Endothelial cell of umbilical vein (primary cell): ENCODE results near the gene AIF1L. TPM values are rescaled to one million over a fixed set of nuclear protein-coding genes. Genes with fewer than 3 reads are reported as not detected.

ENCODE experiments used
- BruUV-seq: library from RNA; stranded (reverse); fragments of 400-500 nt; replicated peaks from 2 replicates; lab custom pipeline; 2021; lab: Mats Ljungman, UMichigan
- CTCF ChIA-PET: fragments of 300-600, 350-600 bp; sonication (Branson Sonifier 250); formaldehyde crosslinking; loops from one replicate; lab custom pipeline; 2021; ENCODE audit warnings: antibody characterized with exemption, inconsistent platforms; lab: Charles Lee
- POLR2A ChIA-PET: fragments of 300-600, 350-600 bp; sonication (Branson Sonifier 250); formaldehyde crosslinking; loops from one replicate; lab custom pipeline; 2021; ENCODE audit warnings: antibody characterized with exemption, inconsistent platforms; lab: Charles Lee
- DNase-seq: peaks from one replicate; pipeline ENCODE4 v3.0.0-alpha.2; 2011; ENCODE audit warnings: low read depth, low spot score
- FAIRE-seq: peaks from 2 replicates; lab custom pipeline; 2011; peaks lifted over from hg19 to GRCh38; lab: Jason Lieb, UNC
- H2AFZ ChIP-seq: 2 replicates; pipeline ENCODE4 v1.6.0; 2012; ENCODE audit warnings: low read depth, low read length, control low read depth, inconsistent platforms
- H3K27ac ChIP-seq: 2 replicates; pipeline ENCODE4 v1.5.1; 2011; ENCODE audit warnings: low read depth, mild to moderate bottlenecking, control low read depth, low read length, moderate library complexity; ENCODE audit not compliant: insufficient read depth
- H3K27me3 ChIP-seq, 2 experiments: 2 replicates each; pipeline versions ENCODE4 v1.6.0 to v1.6.1; 2011; ENCODE audit warnings: low read length in 2 of 2, mixed read lengths in 1 of 2; ENCODE audit not compliant: control insufficient read depth in 2 of 2, insufficient read depth in 2 of 2
- H3K36me3 ChIP-seq, 2 experiments: 2 replicates in 1 of 2; 3 replicates in 1 of 2; pipeline ENCODE4 v1.5.1; 2011; ENCODE audit warnings: low read length in 2 of 2, mild to moderate bottlenecking in 1 of 2, moderate library complexity in 1 of 2; ENCODE audit not compliant: control insufficient read depth in 2 of 2, insufficient read depth in 2 of 2; ENCODE audit errors: extremely low read depth in 1 of 2
- H3K4me1 ChIP-seq: 3 replicates; pipeline ENCODE4 v1.5.1; 2011; ENCODE audit warnings: mild to moderate bottlenecking, low read length; ENCODE audit not compliant: control insufficient read depth, insufficient read depth; ENCODE audit errors: extremely low read depth
- H3K4me2 ChIP-seq: 2 replicates; pipeline ENCODE4 v1.6.1; 2011; ENCODE audit warnings: low read length, control low read depth, mixed read lengths; ENCODE audit not compliant: insufficient read depth
- H3K4me3 ChIP-seq, 3 experiments: fragments of 200-600 bp in 1 of 3; sonication (generic), shearing (Covaris generic) in 1 of 3; replicated peaks in 1 of 3; 2 replicates each; pipeline ENCODE4 v1.5.1; 2011 to 2016; ENCODE audit warnings: control low read depth in 3 of 3, low read length in 3 of 3, mild to moderate bottlenecking in 2 of 3, inconsistent platforms in 1 of 3, low read depth in 1 of 3, moderate library complexity in 1 of 3; ENCODE audit not compliant: insufficient read depth in 1 of 3
- H3K79me2 ChIP-seq: 2 replicates; pipeline ENCODE4 v1.6.0; 2012; ENCODE audit warnings: low read length, inconsistent platforms; ENCODE audit not compliant: control insufficient read depth, insufficient read depth
- H3K9ac ChIP-seq: replicated peaks from 2 replicates; pipeline ENCODE3; 2011; ENCODE audit warnings: low read length, control low read depth; ENCODE audit not compliant: insufficient read depth; ENCODE audit errors: extremely low read depth
- H3K9me1 ChIP-seq: replicated peaks from 3 replicates; pipeline ENCODE4 v1.6.0; 2011; ENCODE audit warnings: mild to moderate bottlenecking, low read length; ENCODE audit not compliant: control insufficient read depth, insufficient read depth; ENCODE audit errors: extremely low read depth
- H3K9me3 ChIP-seq: replicated peaks from 2 replicates; pipeline ENCODE4 v1.5.1; 2012; ENCODE audit warnings: low read length, inconsistent platforms; ENCODE audit not compliant: control insufficient read depth, insufficient read depth
- H4K20me1 ChIP-seq: replicated peaks from 2 replicates; pipeline ENCODE3; 2011; ENCODE audit warnings: mild to moderate bottlenecking, low read length; ENCODE audit not compliant: control insufficient read depth, insufficient read depth; ENCODE audit errors: extremely low read depth
- EZH2 ChIP-seq: IDR thresholded peaks from 2 replicates; pipeline ENCODE4 v1.6.1; 2012; ENCODE audit warnings: borderline replicate concordance, low read depth, mild to moderate bottlenecking, moderate library complexity, low read length, inconsistent platforms; ENCODE audit not compliant: severe bottlenecking
- FOS ChIP-seq: IDR thresholded peaks from 2 replicates; pipeline ENCODE4 v1.6.1; 2011; ENCODE audit warnings: mild to moderate bottlenecking, low read length, moderate library complexity, borderline replicate concordance; ENCODE audit not compliant: insufficient read depth
- GATA2 ChIP-seq: IDR thresholded peaks from 2 replicates; pipeline ENCODE4 v1.7.0; 2011; ENCODE audit warnings: low read depth, mild to moderate bottlenecking, moderate library complexity, mixed read lengths, low read length; ENCODE audit not compliant: insufficient read length, insufficient read depth
- JUN ChIP-seq: IDR thresholded peaks from 2 replicates; pipeline ENCODE4 v1.6.1; 2011; ENCODE audit warnings: borderline replicate concordance, low read depth; ENCODE audit not compliant: insufficient read length, insufficient read depth
- MYC ChIP-seq: IDR thresholded peaks from one replicate; pipeline ENCODE4 v1.6.1; 2011; ENCODE audit warnings: mild to moderate bottlenecking, low read depth, low read length
- POLR2A ChIP-seq: IDR thresholded peaks from 2 replicates; pipeline ENCODE4 v1.6.1; 2012; ENCODE audit warnings: low read depth, mild to moderate bottlenecking, control low read depth, low read length
- POLR2AphosphoS5 ChIP-seq: IDR thresholded peaks from 2 replicates; pipeline ENCODE4 v1.6.1; 2012; ENCODE audit warnings: low read depth, mild to moderate bottlenecking, control low read depth, low read length, moderate library complexity; ENCODE audit not compliant: insufficient read depth
- dilution Hi-C: fragments of 300-500 bp; cut with MboI; formaldehyde crosslinking; loops from one replicate; pipeline ENCODE4 v1.15.0; 2019; ENCODE audit warnings: low sequenced_read_pairs; ENCODE audit not compliant: extremely low pct_ligation_motif_present
- intact Hi-C: fragments of 100-400 bp; cut with micrococcal nuclease; formaldehyde crosslinking; loops from one replicate; pipeline ENCODE4 v1.10.0; 2022
- polyA plus RNA-seq, 4 experiments: library from polyadenylated mRNA; depleted of rRNA in 3 of 4; stranded (reverse) in 3 of 4; unstranded in 1 of 4; fragments of >200 nt; gene quantifications; 2 replicates each; pipeline versions ENCODE4 v1.2.1 to v1.2.3, GENCODE V29; 2011 to 2012; ENCODE audit warnings: missing spikeins in 1 of 4
- total RNA-seq: library from RNA; stranded (reverse); gene quantifications from 2 replicates; pipeline ENCODE4 v1.2.3, GENCODE V29; 2021
- TF ChIP-seq, protein P1 (sequence below), 2 donors: IDR thresholded peaks; 1 replicate in 1 of 2; 2 replicates in 1 of 2; pipeline ENCODE4 v1.5.1; 2011; ENCODE audit warnings: low read length in 2 of 2, mild to moderate bottlenecking in 2 of 2, moderate library complexity in 2 of 2, control low read depth in 1 of 2, inconsistent platforms in 1 of 2, low read depth in 1 of 2; ENCODE audit not compliant: insufficient read depth in 1 of 2; ENCODE audit errors: extremely low read depth in 1 of 2
- TF ChIP-seq, protein P2 (sequence below): IDR thresholded peaks from 2 replicates; pipeline ENCODE4 v1.6.1; 2011; ENCODE audit not compliant: insufficient read depth, insufficient read length

AIF1L gene
- total and polyA plus RNA-seq, 2 donors (not counting 3 experiments of a cell fraction or from before 2014, with no cell fraction given) = 17.8 to 39.7 TPM

DNA sequence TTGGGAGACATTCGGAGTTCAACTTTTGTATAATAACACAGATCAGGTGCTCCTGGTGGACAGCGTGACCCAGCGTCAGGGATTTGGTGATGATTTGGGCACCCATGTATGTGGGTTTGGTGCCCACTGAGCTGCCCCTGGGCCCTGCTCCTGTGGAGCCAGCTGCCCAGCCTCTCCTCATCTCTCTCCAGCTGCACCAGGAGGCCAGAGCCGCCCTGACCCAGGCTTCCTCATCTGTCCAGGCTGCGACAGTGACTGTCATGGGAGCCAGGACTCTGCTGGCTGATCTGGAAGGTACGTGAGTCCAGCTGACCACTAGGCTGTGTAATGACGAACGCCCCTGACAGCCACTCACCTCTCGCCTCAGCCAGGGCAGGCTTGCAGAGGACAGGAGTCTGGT lies 14.5 kb upstream of the AIF1L start:
- CTCF ChIA-PET = no interaction called here
- H3K79me2 ChIP-seq = no peaks in the 10 kb centered on the region

DNA sequence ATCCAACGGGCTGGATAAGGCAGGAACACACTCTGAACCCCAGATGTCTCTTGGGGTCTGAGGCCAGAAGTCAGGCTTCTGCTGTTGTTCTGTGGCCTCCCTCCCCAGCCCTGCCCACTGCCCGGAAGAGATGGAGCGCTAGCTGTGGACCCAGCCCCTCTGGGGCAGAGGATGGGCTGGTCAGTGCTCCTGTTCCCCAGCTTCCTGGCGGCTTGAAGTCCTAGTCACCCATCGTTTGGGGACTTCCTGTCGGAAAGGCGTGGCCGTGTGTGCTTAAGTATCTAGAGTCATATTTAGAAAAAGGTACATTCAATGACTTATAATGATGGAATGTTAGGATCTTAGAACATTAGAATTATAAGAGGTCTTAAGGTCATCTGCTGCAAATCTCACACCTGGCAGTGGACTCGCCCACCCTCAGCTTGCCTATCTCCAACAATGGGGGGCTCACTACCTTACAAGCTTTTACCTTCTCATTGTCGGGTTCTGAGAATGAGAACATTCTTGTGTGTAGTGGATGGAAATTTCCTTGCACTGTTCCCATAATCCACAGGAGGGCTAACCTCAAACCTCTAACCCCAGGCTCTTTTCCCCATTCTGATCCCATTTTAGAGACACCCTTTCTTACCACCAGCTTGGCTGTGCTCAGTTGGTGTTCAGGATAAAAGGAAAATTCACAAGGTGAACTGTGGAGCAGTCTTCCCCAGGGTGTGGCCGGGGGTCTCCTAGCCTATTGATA lies 13.4 kb upstream of the AIF1L start:
- Histone ChIP-seq H2AFZ (no peak overlapping the region), H3K4me3 (no peak overlapping the region), H3K27me3 (peaks cover 0 to 3% of the 10 kb centered on the region in 2 experiments), H3K9ac (no peak overlapping the region), H3K9me3 (no peaks in the 10 kb centered on the region), H3K9me1 (no peaks in the 10 kb centered on the region), H3K4me2 (no peak overlapping the region), H4K20me1 (no peaks in the 10 kb centered on the region), H3K4me1 (no peaks in the 10 kb centered on the region), H3K36me3 (no peaks in the 10 kb centered on the region), H3K27ac (no peak overlapping the region), H3K79me2 (no peaks in the 10 kb centered on the region)
- DNase-seq (no peak), FAIRE-seq (no peak)
- CTCF ChIA-PET = interaction anchor here (0.8 kb wide), 1 partner anchor 22 kb away, joined by 4 read pairs; no protein-coding TSS in a partner anchor
- BruUV-seq = no TSS peak
- TF ChIP-seq, protein P1, sequence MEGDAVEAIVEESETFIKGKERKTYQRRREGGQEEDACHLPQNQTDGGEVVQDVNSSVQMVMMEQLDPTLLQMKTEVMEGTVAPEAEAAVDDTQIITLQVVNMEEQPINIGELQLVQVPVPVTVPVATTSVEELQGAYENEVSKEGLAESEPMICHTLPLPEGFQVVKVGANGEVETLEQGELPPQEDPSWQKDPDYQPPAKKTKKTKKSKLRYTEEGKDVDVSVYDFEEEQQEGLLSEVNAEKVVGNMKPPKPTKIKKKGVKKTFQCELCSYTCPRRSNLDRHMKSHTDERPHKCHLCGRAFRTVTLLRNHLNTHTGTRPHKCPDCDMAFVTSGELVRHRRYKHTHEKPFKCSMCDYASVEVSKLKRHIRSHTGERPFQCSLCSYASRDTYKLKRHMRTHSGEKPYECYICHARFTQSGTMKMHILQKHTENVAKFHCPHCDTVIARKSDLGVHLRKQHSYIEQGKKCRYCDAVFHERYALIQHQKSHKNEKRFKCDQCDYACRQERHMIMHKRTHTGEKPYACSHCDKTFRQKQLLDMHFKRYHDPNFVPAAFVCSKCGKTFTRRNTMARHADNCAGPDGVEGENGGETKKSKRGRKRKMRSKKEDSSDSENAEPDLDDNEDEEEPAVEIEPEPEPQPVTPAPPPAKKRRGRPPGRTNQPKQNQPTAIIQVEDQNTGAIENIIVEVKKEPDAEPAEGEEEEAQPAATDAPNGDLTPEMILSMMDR (IDR thresholded peaks at IDR 0.05; ENCODE audit: extremely low read depth in 1 of 2, insufficient read depth in 1 of 2, low read depth in 1 of 2, low read length in 2 of 2) = no peak
- no peak for TF ChIP-seq JUN
- TF ChIP-seq, protein P2, sequence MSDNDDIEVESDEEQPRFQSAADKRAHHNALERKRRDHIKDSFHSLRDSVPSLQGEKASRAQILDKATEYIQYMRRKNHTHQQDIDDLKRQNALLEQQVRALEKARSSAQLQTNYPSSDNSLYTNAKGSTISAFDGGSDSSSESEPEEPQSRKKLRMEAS = no peak
- TF ChIP-seq GATA2 = no peak
- no peak for TF ChIP-seq EZH2
- TF ChIP-seq FOS = no peak
- TF ChIP-seq MYC = no peak
- TF ChIP-seq POLR2A = no peak
- TF ChIP-seq POLR2AphosphoS5 = no peak
- intact Hi-C loops = no loop called here
- dilution Hi-C loops = no loop called here
- POLR2A ChIA-PET = no interaction called here

More for the DNA sequence above, 14.5 kb upstream of the AIF1L start:
- TF ChIP-seq, protein P1 (IDR thresholded peaks at IDR 0.05; ENCODE audit: extremely low read depth in 1 of 2, insufficient read depth in 1 of 2, low read depth in 1 of 2, low read length in 2 of 2) = no peak
- TF ChIP-seq POLR2AphosphoS5 = no peak
- Histone ChIP-seq H3K27ac (no peak overlapping the region), H3K4me1 (no peaks in the 10 kb centered on the region), H3K9ac (no peak overlapping the region), H3K27me3 (peaks cover 0 to 3% of the 10 kb centered on the region in 2 experiments), H2AFZ (no peak overlapping the region), H3K4me2 (no peak overlapping the region), H3K4me3 (no peak overlapping the region), H3K36me3 (no peaks in the 10 kb centered on the region), H3K9me1 (no peaks in the 10 kb centered on the region), H3K9me3 (no peaks in the 10 kb centered on the region), H4K20me1 (no peaks in the 10 kb centered on the region)
- intact Hi-C loops = no loop called here
- DNase-seq (no peak), FAIRE-seq (no peak)
- POLR2A ChIA-PET = no interaction called here
- dilution Hi-C loops = no loop called here
- no TSS peak for BruUV-seq
